Measurements from ENCODE around the gene MAP3K5.
"Not testable (repeated sequence)": the region's sequence is repeated elsewhere in the genome, so short reads cannot be mapped to it uniquely, and the experiment has no call there.

The MAP3K5 gene

GRCh38 chr6:136609873-136610706 lies 182.2 kb downstream of the MAP3K5 start:
- DNase-seq (ENCODE audit: low spot score) = peak; percentile 45

GRCh38 chr6:136608991-136609390 lies 183.3 kb downstream of the MAP3K5 start:
- no peak for DNase-seq (ENCODE audit: low spot score)

- DNase-seq (ENCODE audit: low spot score) = peak; percentile 50
Observed at GRCh38 chr6:136607932-136608772, 184.1 kb downstream of the MAP3K5 start.

GRCh38 chr6:136607204-136607931 lies 184.9 kb downstream of the MAP3K5 start:
- DNase-seq (ENCODE audit: low spot score) = no peak

GRCh38 chr6:136604928-136605510 lies 187.3 kb downstream of the MAP3K5 start:
- no peak for DNase-seq (ENCODE audit: low spot score)

- no peak for DNase-seq (ENCODE audit: low spot score)
Observed at GRCh38 chr6:136604328-136604825, 187.9 kb downstream of the MAP3K5 start.

- DNase-seq (ENCODE audit: low spot score) = no peak
Observed at GRCh38 chr6:136600818-136601217, 191.5 kb downstream of the MAP3K5 start.

- DNase-seq (ENCODE audit: low spot score) = no peak
Observed at GRCh38 chr6:136599329-136600011, 192.8 kb downstream of the MAP3K5 start.

GRCh38 chr6:136598048-136598447 lies 194.2 kb downstream of the MAP3K5 start:
- DNase-seq (ENCODE audit: low spot score) = no peak

GRCh38 chr6:136594671-136595070 lies 197.6 kb downstream of the MAP3K5 start:
- no peak for DNase-seq (ENCODE audit: low spot score)

- DNase-seq (ENCODE audit: low spot score) = peak; percentile 66
Observed at GRCh38 chr6:136593748-136594490, 198.4 kb downstream of the MAP3K5 start.

- DNase-seq (ENCODE audit: low spot score) = no peak
Observed at GRCh38 chr6:136592930-136593673, 199.2 kb downstream of the MAP3K5 start.

- no peak for DNase-seq (ENCODE audit: low spot score)
Observed at GRCh38 chr6:136591617-136592016, 200.7 kb downstream of the MAP3K5 start.

- DNase-seq (ENCODE audit: low spot score) = not testable (repeated sequence)
Observed at GRCh38 chr6:136590846-136591245, 201.4 kb downstream of the MAP3K5 start.

- no peak for DNase-seq (ENCODE audit: low spot score)
Observed at GRCh38 chr6:136587527-136587926, 204.8 kb downstream of the MAP3K5 start.

GRCh38 chr6:136586295-136586694 lies 206.0 kb downstream of the MAP3K5 start:
- no peak for DNase-seq (ENCODE audit: low spot score)

- DNase-seq (ENCODE audit: low spot score) = not testable (repeated sequence)
Observed at GRCh38 chr6:136585523-136585922, 206.8 kb downstream of the MAP3K5 start.

GRCh38 chr6:136584290-136584689 lies 208.0 kb downstream of the MAP3K5 start:
- not testable (repeated sequence) for DNase-seq (ENCODE audit: low spot score)

GRCh38 chr6:136582711-136583471 lies 209.4 kb downstream of the MAP3K5 start:
- DNase-seq (ENCODE audit: low spot score) = peak; percentile 37
